ENCODE data around the gene HOXD13. TPM values are rescaled to one million over a fixed set of nuclear protein-coding genes. Genes with fewer than 3 reads are reported as not detected.

The HOXD13 gene
- total RNA-seq, 4 donors from 2014 or later = not detected

DNA sequence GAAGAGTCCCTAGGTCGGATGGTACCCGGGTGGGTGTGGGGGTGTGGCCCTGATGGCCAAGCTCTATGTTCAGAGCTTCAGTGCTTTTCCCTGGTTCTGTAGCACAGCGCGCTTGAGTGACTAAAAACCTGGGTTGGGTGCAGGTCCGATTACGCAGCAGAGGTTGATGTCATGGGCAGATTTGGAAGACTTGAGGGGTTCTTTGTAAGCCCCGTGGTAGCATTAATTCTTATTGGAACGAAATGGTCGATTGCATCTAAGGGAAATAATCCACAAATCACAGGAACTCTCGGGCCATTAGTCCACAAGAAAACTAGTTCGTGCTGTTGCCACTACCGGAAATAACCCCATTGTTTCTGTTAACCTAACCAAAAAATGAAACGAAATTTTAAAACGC, 46.0 kb downstream of the HOXD13 start:
- no peak overlapping the region for H3K4me3 ChIP-seq (replicated peaks in 1 of 3)
- no peaks in the 10 kb centered on the region for H3K9me3 ChIP-seq
- no peak overlapping the region for H3K27ac ChIP-seq
- peaks cover 0 to 21% of the 10 kb centered on the region in 2 donors for H3K4me1 ChIP-seq
- intact Hi-C loops (cut with DNase I) = no loop called here
- DNase-seq = no peak
- WGBS, 2 donors = 18 to 19% methylated on average over 14 of the region's 14 CpGs
- H3K27me3 ChIP-seq = peaks cover 60% of the 10 kb centered on the region
- TF ChIP-seq POLR2A (IDR thresholded peaks at IDR 0.05) = no peak
- TF ChIP-seq, protein P1, sequence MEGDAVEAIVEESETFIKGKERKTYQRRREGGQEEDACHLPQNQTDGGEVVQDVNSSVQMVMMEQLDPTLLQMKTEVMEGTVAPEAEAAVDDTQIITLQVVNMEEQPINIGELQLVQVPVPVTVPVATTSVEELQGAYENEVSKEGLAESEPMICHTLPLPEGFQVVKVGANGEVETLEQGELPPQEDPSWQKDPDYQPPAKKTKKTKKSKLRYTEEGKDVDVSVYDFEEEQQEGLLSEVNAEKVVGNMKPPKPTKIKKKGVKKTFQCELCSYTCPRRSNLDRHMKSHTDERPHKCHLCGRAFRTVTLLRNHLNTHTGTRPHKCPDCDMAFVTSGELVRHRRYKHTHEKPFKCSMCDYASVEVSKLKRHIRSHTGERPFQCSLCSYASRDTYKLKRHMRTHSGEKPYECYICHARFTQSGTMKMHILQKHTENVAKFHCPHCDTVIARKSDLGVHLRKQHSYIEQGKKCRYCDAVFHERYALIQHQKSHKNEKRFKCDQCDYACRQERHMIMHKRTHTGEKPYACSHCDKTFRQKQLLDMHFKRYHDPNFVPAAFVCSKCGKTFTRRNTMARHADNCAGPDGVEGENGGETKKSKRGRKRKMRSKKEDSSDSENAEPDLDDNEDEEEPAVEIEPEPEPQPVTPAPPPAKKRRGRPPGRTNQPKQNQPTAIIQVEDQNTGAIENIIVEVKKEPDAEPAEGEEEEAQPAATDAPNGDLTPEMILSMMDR (IDR thresholded peaks at IDR 0.05) = no peak
- H3K36me3 ChIP-seq = no peaks in the 10 kb centered on the region

DNA sequence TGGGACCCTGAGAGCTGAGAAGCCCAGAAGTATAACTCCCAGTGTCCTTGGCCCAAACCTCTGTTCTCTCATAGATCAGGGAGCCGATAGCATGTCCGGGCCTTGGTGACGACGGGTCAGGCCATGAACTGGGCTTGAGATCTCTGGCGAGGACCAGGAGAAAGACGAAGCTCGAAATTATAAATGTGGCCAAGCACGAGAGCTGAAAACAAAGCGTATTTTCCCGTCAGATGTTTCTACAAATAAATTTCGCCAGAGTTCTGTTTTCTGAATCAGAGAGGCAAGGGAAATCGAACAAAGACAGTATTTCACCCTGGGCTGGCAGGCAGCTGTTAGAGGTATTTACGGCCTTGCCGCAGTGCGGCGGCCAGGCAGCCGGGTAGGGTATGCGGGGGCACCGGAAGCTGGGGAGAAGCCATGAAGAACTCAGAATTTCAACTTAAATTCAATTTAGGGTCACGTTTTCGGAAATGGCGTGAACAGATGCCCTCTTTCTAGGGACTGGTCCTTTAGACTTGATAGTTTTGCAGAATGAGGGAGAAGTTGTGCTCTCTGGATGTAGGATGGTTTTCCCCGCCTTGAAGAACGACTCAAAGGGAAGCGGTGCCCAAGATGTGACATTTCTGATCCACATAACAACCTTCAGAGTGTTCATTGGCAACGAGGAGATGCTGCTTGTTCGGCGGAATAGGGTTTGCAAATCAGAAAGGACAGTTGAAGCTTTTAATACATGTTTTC, 46.6 kb downstream of the HOXD13 start:
- no peaks in the 10 kb centered on the region for H3K36me3 ChIP-seq
- WGBS, 2 donors = 21 to 29% methylated on average over 28 of the region's 28 CpGs
- H3K27me3 ChIP-seq = peaks cover 58% of the 10 kb centered on the region
- H3K4me1 ChIP-seq = peaks cover 0 to 21% of the 10 kb centered on the region in 2 donors
- H3K9me3 ChIP-seq = no peaks in the 10 kb centered on the region
- no peak overlapping the region for H3K4me3 ChIP-seq (replicated peaks in 1 of 3)
- DNase-seq = no peak
- intact Hi-C loops (cut with DNase I) = no loop called here
- peak overlapping the region in 1 of 3 donors; percentile 21 for H3K27ac ChIP-seq
- TF ChIP-seq, protein P1 (IDR thresholded peaks at IDR 0.05) = no peak
- TF ChIP-seq POLR2A (IDR thresholded peaks at IDR 0.05) = no peak

DNA sequence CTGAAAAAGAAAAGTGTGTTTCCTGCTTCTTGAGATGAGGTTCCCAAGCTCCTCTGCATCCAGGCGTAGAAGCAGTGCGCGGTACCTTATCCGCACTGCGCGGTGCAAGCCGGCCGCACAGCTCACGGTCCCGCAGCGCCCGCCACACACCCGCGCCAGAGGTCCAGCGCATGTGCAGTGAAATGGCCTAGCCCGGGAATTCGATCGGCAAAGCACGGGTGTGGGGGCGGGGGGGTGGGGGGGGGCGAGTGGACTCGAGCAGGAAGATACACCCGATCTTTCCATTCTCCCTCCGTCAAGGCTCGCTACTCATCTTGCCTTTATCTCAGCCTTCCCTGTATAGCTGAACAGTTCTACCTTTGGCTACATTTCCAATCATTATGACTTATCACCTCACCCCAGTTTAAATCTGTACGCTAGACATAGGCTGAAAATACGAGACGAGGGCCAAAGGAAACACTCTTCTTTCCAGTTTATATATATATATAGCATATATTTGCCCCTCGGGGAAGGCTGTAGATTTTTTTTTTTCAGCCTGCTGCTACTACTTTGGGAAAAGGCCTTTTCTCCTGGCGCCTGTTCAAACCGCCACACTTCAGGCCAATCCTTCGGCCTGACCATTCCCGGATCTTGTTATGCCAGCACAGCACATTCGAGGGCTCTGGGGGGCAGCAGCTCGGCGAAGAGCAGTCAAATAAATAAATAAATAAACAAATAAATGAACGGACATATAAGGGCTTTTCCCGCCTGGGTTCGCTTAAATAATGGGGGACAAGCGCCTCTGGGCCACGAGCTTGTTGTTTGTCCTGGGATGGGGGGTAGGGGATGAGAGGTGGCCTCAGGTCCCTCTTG, 47.4 kb downstream of the HOXD13 start:
- TF ChIP-seq POLR2A (IDR thresholded peaks at IDR 0.05) = no peak
- TF ChIP-seq, protein P1 (IDR thresholded peaks at IDR 0.05) = no peak
- H3K9me3 ChIP-seq = no peaks in the 10 kb centered on the region
- no peaks in the 10 kb centered on the region for H3K36me3 ChIP-seq
- H3K4me3 ChIP-seq (replicated peaks in 1 of 3) = peak overlapping the region in 1 of 3 donors; percentile 34
- peak overlapping the region in 1 of 3 donors; percentile 21 for H3K27ac ChIP-seq
- intact Hi-C loops (cut with DNase I) = loop anchor here (2.0 to 5.0 kb wide), 2 partner anchors 315 to 412 kb away; no protein-coding TSS in a partner anchor
- DNase-seq = peak in 1 of 2 donors; percentile 30
- H3K27me3 ChIP-seq = peaks cover 56% of the 10 kb centered on the region
- 13 to 19% methylated on average over 41 of the region's 41 CpGs for WGBS, 2 donors
- H3K4me1 ChIP-seq = peaks cover 0 to 21% of the 10 kb centered on the region in 2 donors

- WGBS, 2 donors = 9% methylated on average over 33 of the region's 48 CpGs
- H3K4me1 ChIP-seq = peaks cover 0 to 21% of the 10 kb centered on the region in 2 donors
- TF ChIP-seq, protein P1 (IDR thresholded peaks at IDR 0.05) = peak; percentile 56 to 87 (median 84)
- TF ChIP-seq POLR2A (IDR thresholded peaks at IDR 0.05) = no peak
- peak overlapping the region in 1 of 3 donors; percentile 34 for H3K4me3 ChIP-seq (replicated peaks in 1 of 3)
- no peak overlapping the region for H3K27ac ChIP-seq
- H3K9me3 ChIP-seq = no peaks in the 10 kb centered on the region
- DNase-seq = peak; percentile 51 to 67
- peaks cover 51% of the 10 kb centered on the region for H3K27me3 ChIP-seq
- H3K36me3 ChIP-seq = no peaks in the 10 kb centered on the region
- intact Hi-C loops (cut with DNase I) = loop anchor here (2.0 to 5.0 kb wide), 2 partner anchors 314 to 412 kb away; no protein-coding TSS in a partner anchor
These were observed 48.2 kb downstream of the HOXD13 start for GRCh38 chr2:176140513-176141317.

Measured in thyroid gland (tissue), 4 donors.